HG02571 (cell line): ENCODE results near the gene MED13.
"Not testable (repeated sequence)": the region's sequence is repeated elsewhere in the genome, so short reads cannot be mapped to it uniquely, and the experiment has no call there.

Source experiments
- ATAC-seq: cut with Tn5 transposase; IDR thresholded peaks from one replicate; pipeline ENCODE4 v1.9.1; 2021; ENCODE audit warnings: mild to moderate bottlenecking, moderate library complexity; ENCODE audit not compliant: unreplicated experiment

The MED13 gene

GRCh38 chr17:61915162-61915561 lies 149.9 kb downstream of the MED13 start:
- not testable (repeated sequence) for ATAC-seq

- no peak for ATAC-seq
These were observed 156.6 kb downstream of the MED13 start for GRCh38 chr17:61908292-61909037.

GRCh38 chr17:61907361-61907760 lies 157.7 kb downstream of the MED13 start:
- ATAC-seq, result no peak

DNA sequence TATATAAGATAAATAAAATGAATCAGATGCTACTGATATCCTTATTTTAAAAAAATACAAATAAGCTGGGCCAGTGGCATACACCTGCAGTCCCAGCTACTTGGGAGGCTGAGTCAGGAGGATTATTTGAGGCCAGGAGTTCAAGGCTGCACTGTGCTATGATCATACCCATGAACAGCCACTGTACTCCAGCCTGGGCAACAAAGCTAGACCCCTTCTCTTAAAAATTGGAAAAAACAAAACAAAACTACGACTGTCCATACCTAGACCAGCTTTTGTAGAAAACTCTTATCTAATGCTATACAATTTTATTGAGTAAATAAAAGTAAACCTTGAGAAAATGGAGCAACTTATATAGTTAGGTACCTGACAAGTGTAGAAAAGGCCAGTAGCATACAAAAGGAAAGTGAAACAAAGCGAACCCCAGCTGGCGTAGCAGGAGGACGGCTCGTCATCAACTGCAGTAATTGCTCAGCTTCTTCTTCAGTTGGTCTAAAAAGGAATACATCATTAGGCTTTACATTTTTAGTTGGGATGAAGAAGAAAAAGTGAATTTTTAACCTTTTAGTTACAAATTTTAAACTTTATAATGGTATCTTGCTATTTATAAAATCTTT lies 160.9 kb downstream of the MED13 start:
- no peak for ATAC-seq

GRCh38 chr17:61903251-61903650 lies 161.8 kb downstream of the MED13 start:
- ATAC-seq, result no peak

DNA sequence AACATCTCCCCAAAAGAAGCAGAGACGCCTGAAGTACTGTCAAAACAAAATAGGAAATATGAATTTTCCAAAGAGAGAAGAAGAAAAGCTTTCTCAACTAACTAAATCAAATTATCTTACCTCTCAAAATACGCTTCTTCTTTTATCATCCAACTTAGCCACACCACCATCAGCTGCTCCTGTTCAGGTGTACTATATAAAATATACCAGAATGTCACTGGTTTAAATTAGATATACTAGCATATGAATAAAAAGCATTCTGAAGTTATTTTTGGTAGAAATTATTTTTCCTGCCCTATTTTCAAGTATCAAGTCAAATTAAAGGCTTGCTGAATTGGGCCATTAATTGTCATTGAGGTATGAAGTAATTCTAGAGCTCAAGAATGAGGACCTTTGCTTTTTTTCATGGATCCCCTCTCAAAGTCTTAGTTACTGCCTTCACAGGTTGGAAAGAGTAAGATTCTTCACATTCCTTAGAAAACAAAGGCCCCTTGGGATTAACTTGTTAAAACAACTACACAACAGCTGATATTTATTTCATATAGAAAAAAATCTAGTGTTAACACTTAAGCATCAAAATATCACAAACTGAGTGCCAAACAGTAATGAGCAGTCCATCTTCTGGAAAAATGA lies 167.4 kb downstream of the MED13 start:
- no peak for ATAC-seq

DNA sequence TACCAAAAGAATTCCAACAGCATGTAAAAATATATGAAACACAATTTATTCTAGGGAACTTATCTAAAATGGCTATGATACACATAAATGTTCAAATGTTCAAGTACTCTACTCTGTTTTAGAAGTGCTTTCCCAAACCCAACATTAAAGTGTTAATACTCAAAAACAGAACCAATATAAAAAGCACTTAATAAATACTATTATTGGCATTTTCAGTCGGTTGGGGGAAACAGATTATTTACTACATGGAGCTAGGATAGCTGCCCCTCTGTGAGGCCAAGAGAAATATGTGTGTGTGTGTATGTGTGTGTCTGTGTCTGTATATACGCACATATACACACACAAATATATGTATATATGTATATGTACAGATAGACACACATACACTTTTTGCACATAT lies 169.7 kb downstream of the MED13 start:
- ATAC-seq, result no peak

DNA sequence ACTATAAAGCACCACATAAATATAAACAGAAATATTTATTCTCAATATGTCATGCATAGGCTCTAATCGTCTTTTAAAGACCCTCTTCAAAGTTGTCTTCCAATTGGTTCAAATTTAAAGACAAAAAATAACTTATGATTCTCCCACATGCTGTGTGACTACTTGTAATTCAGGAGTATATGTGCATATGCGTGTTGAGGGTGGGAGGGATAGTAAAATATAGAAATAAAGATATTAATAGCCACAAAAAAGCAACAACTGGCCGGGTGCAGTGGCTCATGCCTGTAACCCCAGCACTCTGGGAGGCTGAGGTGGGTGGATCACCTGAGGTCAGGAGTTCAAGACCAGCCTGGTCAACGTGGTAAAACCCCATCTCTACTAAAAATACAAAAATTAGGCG lies 170.8 kb downstream of the MED13 start:
- not testable (repeated sequence) for ATAC-seq
